DMS 273 treated with DMSO at 0.1 percent for 48 hours (cell line): ENCODE data around the gene ABCA3.

Source experiments
- DNase-seq: peaks from one replicate; lab custom pipeline; 2025; lab: John Stamatoyannopoulos, UW

Gene ABCA3

GRCh38 chr16:2350500-2350899 lies 10.0 kb upstream of the ABCA3 start:
- no peak for DNase-seq

GRCh38 chr16:2343211-2343610 lies 2.7 kb upstream of the ABCA3 start:
- no peak for DNase-seq

- no peak for DNase-seq
Measured at GRCh38 chr16:2341456-2342447, 1.2 kb upstream of the ABCA3 start.

GRCh38 chr16:2339521-2340484 lies 725 bp downstream of the ABCA3 start:
- no peak for DNase-seq

- DNase-seq = no peak
Measured at GRCh38 chr16:2337431-2338296, 2.9 kb downstream of the ABCA3 start.

- no peak for DNase-seq
Measured at GRCh38 chr16:2335286-2335895, 5.1 kb downstream of the ABCA3 start.

- no peak for DNase-seq
Measured at GRCh38 chr16:2333772-2334379, 6.7 kb downstream of the ABCA3 start.

GRCh38 chr16:2333231-2333630 lies 7.3 kb downstream of the ABCA3 start:
- DNase-seq = no peak

- no peak for DNase-seq
Measured at GRCh38 chr16:2331931-2332267, 8.6 kb downstream of the ABCA3 start.

- DNase-seq = no peak
Measured at GRCh38 chr16:2331199-2331930, 9.2 kb downstream of the ABCA3 start.

GRCh38 chr16:2329532-2329931 lies 11.0 kb downstream of the ABCA3 start:
- DNase-seq = no peak

GRCh38 chr16:2328428-2328827 lies 12.1 kb downstream of the ABCA3 start:
- DNase-seq = no peak

GRCh38 chr16:2326191-2326590 lies 14.3 kb downstream of the ABCA3 start:
- DNase-seq = no peak

- DNase-seq = no peak
Measured at GRCh38 chr16:2325791-2326190, 14.7 kb downstream of the ABCA3 start.

GRCh38 chr16:2325181-2325580 lies 15.3 kb downstream of the ABCA3 start:
- DNase-seq = no peak

- no peak for DNase-seq
Measured at GRCh38 chr16:2324296-2324859, 16.1 kb downstream of the ABCA3 start.

- no peak for DNase-seq
Measured at GRCh38 chr16:2323701-2324100, 16.8 kb downstream of the ABCA3 start.

- no peak for DNase-seq
Measured at GRCh38 chr16:2319606-2320005, 20.9 kb downstream of the ABCA3 start.

GRCh38 chr16:2317231-2318020 lies 23.1 kb downstream of the ABCA3 start:
- no peak for DNase-seq
